Fibroblast of villous mesenchyme (primary cell): ENCODE measurements around the gene MBTPS1. TPM values are rescaled to one million over a fixed set of nuclear protein-coding genes. Genes with fewer than 3 reads are reported as not detected.

Experiments used
- DNase-seq: peaks from one replicate; pipeline ENCODE4 v3.0.0-alpha.2; 2010; ENCODE audit warnings: low read depth
- H3K4me3 ChIP-seq: 2 replicates; pipeline ENCODE4 v1.5.1; 2011; ENCODE audit warnings: low read depth, mild to moderate bottlenecking, low read length
- total RNA-seq: library from RNA; depleted of rRNA; stranded (reverse); fragments of >200 nt; gene quantifications from 2 replicates; pipeline ENCODE4 v1.2.3, GENCODE V29; 2012
- TF ChIP-seq, protein P1 (sequence below): IDR thresholded peaks from 2 replicates; pipeline ENCODE4 v1.5.1; 2012; ENCODE audit warnings: low read depth, mild to moderate bottlenecking, low read length; ENCODE audit not compliant: insufficient read depth

The MBTPS1 gene
- total RNA-seq, 1 donor, result 97.2 TPM

DNA sequence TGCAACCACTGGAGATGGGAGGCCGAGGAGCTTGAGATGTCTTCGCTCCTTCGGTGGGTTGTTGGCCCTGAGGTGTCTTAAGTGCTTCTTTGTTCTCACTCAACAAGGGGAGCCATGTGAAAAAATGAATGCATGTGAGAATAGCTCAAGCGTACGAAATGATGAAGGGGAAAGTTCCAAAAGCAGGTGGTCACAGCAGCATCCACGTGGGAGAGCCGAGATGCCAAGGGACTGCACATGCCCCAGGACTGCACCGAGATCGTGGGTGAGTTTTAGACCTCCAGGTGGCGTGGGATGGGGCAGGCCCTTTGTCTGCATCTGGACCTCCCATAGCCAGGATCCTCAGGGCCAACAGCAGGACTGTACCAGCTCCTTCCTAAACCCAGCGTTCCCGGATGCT, 82.2 kb downstream of the MBTPS1 start:
- H3K4me3 ChIP-seq, result no peak overlapping the region
- DNase-seq, result no peak
- TF ChIP-seq, protein P1, sequence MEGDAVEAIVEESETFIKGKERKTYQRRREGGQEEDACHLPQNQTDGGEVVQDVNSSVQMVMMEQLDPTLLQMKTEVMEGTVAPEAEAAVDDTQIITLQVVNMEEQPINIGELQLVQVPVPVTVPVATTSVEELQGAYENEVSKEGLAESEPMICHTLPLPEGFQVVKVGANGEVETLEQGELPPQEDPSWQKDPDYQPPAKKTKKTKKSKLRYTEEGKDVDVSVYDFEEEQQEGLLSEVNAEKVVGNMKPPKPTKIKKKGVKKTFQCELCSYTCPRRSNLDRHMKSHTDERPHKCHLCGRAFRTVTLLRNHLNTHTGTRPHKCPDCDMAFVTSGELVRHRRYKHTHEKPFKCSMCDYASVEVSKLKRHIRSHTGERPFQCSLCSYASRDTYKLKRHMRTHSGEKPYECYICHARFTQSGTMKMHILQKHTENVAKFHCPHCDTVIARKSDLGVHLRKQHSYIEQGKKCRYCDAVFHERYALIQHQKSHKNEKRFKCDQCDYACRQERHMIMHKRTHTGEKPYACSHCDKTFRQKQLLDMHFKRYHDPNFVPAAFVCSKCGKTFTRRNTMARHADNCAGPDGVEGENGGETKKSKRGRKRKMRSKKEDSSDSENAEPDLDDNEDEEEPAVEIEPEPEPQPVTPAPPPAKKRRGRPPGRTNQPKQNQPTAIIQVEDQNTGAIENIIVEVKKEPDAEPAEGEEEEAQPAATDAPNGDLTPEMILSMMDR, result no peak

DNA sequence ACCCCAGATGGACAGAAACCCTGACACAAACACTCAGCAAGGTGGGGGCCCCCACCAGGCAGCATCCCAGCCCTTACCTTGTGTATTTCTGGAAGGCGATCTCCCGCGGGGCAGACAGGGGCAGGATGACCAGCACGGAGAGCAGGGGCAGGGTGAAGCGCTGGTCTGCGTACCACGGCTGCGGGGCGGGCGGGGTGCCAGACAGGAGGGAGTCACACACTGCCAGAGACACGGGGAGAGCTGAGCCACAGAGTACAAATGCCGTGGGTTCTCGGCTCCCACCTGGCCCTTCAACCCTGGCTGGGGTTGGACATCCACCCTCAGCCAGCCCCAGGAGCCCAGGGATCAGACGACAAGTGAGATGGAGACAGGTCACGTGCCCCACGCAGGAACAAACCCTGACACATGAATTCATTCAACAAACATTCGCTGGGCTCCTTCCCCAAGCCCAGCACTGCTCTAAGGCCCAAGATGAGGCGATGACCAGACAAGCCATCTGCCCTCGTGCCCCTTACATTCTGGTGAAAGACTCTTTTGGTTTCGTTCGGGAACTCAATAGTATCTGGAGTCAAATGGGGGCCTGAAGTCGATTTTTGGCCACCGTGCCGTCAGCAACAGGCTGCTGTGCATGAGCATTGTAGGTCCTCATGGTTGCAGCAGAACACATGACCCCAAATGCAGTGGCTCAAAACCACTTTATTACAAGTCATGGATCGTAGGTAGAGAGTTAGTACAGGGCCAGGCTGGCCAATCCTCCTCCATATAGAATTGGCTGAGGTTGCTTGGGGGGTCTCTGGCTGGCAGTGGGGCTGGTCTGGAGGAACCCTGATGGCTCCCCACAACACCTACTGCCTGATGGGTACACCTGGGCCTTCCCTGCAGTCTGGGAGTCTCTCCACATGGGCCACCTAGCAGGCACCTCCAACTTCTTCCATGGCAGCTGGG, 83.2 kb downstream of the MBTPS1 start:
- DNase-seq, result no peak
- TF ChIP-seq, protein P1, result no peak
- H3K4me3 ChIP-seq, result no peak overlapping the region

DNA sequence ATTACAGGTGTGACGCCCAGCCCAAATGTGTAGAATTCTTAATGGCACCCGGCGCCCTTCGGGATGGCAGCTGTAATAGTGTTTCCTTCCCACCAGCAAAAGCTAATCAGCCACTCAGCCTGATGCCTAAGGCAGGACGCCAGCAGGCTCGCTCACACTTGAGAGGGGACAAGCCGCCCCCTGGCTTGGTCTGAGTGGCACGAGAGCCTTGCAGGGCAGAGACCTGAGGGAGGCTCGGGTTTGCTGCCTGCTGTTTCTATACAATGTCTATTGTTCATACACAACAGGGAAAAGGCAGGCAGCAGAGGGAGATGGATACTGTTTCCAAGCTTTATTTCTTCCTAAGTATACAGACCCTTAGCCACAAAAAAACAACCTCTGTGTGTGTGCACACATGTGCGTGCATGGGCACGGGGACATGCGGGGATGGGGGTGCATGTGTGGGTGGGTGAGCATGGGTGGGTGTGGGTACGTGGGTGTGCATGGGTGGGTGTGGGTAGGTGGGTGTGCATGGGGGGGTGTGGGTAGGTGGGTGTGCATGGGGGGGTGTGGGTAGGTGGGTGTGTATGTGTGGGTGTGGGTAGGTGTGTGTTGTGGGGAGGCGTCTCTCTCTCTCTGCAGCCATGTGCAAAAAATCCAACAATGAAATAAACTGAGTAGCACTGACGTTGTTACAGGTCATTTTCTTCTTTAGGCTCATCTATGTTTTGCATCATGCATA, 84.1 kb downstream of the MBTPS1 start:
- TF ChIP-seq, protein P1, result no peak
- no peak overlapping the region for H3K4me3 ChIP-seq
- DNase-seq, result no peak

DNA sequence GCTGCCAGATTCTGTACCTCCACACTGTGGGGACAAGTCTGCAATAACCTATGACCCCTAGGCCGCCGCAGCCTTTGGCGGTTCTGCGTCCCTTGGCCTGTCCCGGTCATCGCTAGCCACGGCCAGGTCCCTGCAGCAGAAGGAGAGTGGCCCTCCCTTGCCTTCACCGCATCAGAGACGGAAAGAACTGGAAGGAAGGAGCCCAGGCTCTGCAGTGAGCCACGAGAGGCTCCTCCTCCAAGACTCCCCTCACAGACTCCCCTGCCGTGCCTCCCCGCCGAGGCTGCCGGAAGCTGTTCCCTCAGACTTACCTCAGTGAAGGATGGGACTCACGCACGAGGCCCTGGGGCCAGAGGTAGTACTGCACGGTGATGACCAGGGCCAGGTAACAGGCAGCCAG, 85.2 kb downstream of the MBTPS1 start:
- H3K4me3 ChIP-seq, result no peak overlapping the region
- TF ChIP-seq, protein P1, result no peak
- DNase-seq, result no peak

DNA sequence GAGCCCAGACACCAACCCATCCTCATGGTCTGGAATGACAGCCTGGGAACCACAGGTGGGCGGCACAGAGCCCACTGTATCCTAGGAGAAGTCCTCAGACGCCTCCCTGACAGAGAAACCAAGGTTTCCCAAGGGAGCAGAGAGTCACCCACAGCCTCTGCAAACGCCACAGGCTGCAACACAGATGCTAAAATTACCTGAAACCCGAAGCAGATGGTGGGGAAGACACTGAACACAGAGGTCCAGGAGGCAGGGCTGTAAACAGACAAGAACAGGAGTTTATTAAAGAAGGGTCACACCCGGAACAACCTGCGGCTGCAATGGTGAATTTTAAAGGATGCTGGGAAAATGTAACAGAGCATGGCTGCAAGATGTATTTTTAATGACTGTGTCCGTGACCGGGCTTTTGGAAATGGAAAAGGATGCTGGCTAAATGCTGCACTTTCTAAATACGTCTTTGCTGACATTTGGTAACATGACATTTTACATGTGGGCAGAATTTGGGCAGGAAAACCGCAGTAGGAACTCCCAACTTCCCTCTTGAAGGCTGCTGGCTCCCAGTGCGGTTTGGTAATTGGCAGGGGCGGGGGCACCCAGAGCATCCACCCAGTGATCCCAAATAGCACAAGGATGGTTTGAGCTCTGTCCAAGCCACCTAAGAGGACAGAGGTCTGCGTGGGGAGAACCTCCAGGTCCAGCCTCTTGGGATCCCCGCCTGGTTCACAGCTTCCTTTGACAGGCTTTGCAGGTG, 87.3 kb downstream of the MBTPS1 start:
- H3K4me3 ChIP-seq, result no peak overlapping the region
- TF ChIP-seq, protein P1, result no peak
- no peak for DNase-seq

DNA sequence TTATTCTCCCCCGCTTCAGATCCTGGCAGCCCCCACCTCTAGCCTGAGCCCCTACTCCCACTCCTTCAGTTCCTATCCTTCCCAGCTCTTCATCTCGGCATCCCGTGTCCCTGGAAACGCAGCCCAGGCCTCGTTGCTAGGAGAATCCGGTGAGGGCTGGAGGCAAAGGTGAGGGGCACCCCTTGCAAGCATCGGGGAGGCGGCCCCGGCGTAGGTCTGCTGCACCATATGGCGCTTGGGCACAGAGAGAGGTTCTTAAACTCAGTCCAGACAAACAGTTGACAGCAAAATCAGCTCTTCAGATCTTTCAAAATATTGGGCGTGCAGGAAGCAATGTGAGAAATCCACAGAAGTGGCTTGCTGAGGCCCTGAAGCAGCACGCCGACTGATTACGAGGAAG, 89.1 kb downstream of the MBTPS1 start:
- DNase-seq, result no peak
- TF ChIP-seq, protein P1, result no peak
- H3K4me3 ChIP-seq, result no peak overlapping the region
